Endothelial cell of umbilical vein (primary cell): Measurements from ENCODE around the gene HOXA1. TPM values are rescaled to one million over a fixed set of nuclear protein-coding genes. Genes with fewer than 3 reads are reported as not detected.

Experiments used
- BruUV-seq: library from RNA; stranded (reverse); fragments of 400-500 nt; replicated peaks from 2 replicates; lab custom pipeline; 2021; lab: Mats Ljungman, UMichigan
- CTCF ChIA-PET: fragments of 300-600, 350-600 bp; sonication (Branson Sonifier 250); formaldehyde crosslinking; loops from one replicate; lab custom pipeline; 2021; ENCODE audit warnings: antibody characterized with exemption, inconsistent platforms; lab: Charles Lee
- POLR2A ChIA-PET: fragments of 300-600, 350-600 bp; sonication (Branson Sonifier 250); formaldehyde crosslinking; loops from one replicate; lab custom pipeline; 2021; ENCODE audit warnings: antibody characterized with exemption, inconsistent platforms; lab: Charles Lee
- DNase-seq: peaks from one replicate; pipeline ENCODE4 v3.0.0-alpha.2; 2011; ENCODE audit warnings: low read depth, low spot score
- FAIRE-seq: peaks from 2 replicates; lab custom pipeline; 2011; peaks lifted over from hg19 to GRCh38; lab: Jason Lieb, UNC
- H2AFZ ChIP-seq: 2 replicates; pipeline ENCODE4 v1.6.0; 2012; ENCODE audit warnings: low read depth, low read length, control low read depth, inconsistent platforms
- H3K27ac ChIP-seq: 2 replicates; pipeline ENCODE4 v1.5.1; 2011; ENCODE audit warnings: low read depth, mild to moderate bottlenecking, control low read depth, low read length, moderate library complexity; ENCODE audit not compliant: insufficient read depth
- H3K27me3 ChIP-seq, 2 experiments: 2 replicates each; pipeline versions ENCODE4 v1.6.0 to v1.6.1; 2011; ENCODE audit warnings: low read length in 2 of 2, mixed read lengths in 1 of 2; ENCODE audit not compliant: control insufficient read depth in 2 of 2, insufficient read depth in 2 of 2
- H3K36me3 ChIP-seq, 2 experiments: 2 replicates in 1 of 2; 3 replicates in 1 of 2; pipeline ENCODE4 v1.5.1; 2011; ENCODE audit warnings: low read length in 2 of 2, mild to moderate bottlenecking in 1 of 2, moderate library complexity in 1 of 2; ENCODE audit not compliant: control insufficient read depth in 2 of 2, insufficient read depth in 2 of 2; ENCODE audit errors: extremely low read depth in 1 of 2
- H3K4me1 ChIP-seq: 3 replicates; pipeline ENCODE4 v1.5.1; 2011; ENCODE audit warnings: mild to moderate bottlenecking, low read length; ENCODE audit not compliant: control insufficient read depth, insufficient read depth; ENCODE audit errors: extremely low read depth
- H3K4me2 ChIP-seq: 2 replicates; pipeline ENCODE4 v1.6.1; 2011; ENCODE audit warnings: low read length, control low read depth, mixed read lengths; ENCODE audit not compliant: insufficient read depth
- H3K4me3 ChIP-seq, 3 experiments: fragments of 200-600 bp in 1 of 3; sonication (generic), shearing (Covaris generic) in 1 of 3; replicated peaks in 1 of 3; 2 replicates each; pipeline ENCODE4 v1.5.1; 2011 to 2016; ENCODE audit warnings: control low read depth in 3 of 3, low read length in 3 of 3, mild to moderate bottlenecking in 2 of 3, inconsistent platforms in 1 of 3, low read depth in 1 of 3, moderate library complexity in 1 of 3; ENCODE audit not compliant: insufficient read depth in 1 of 3
- H3K79me2 ChIP-seq: 2 replicates; pipeline ENCODE4 v1.6.0; 2012; ENCODE audit warnings: low read length, inconsistent platforms; ENCODE audit not compliant: control insufficient read depth, insufficient read depth
- H3K9ac ChIP-seq: replicated peaks from 2 replicates; pipeline ENCODE3; 2011; ENCODE audit warnings: low read length, control low read depth; ENCODE audit not compliant: insufficient read depth; ENCODE audit errors: extremely low read depth
- H3K9me1 ChIP-seq: replicated peaks from 3 replicates; pipeline ENCODE4 v1.6.0; 2011; ENCODE audit warnings: mild to moderate bottlenecking, low read length; ENCODE audit not compliant: control insufficient read depth, insufficient read depth; ENCODE audit errors: extremely low read depth
- H3K9me3 ChIP-seq: replicated peaks from 2 replicates; pipeline ENCODE4 v1.5.1; 2012; ENCODE audit warnings: low read length, inconsistent platforms; ENCODE audit not compliant: control insufficient read depth, insufficient read depth
- H4K20me1 ChIP-seq: replicated peaks from 2 replicates; pipeline ENCODE3; 2011; ENCODE audit warnings: mild to moderate bottlenecking, low read length; ENCODE audit not compliant: control insufficient read depth, insufficient read depth; ENCODE audit errors: extremely low read depth
- EZH2 ChIP-seq: IDR thresholded peaks from 2 replicates; pipeline ENCODE4 v1.6.1; 2012; ENCODE audit warnings: borderline replicate concordance, low read depth, mild to moderate bottlenecking, moderate library complexity, low read length, inconsistent platforms; ENCODE audit not compliant: severe bottlenecking
- FOS ChIP-seq: IDR thresholded peaks from 2 replicates; pipeline ENCODE4 v1.6.1; 2011; ENCODE audit warnings: mild to moderate bottlenecking, low read length, moderate library complexity, borderline replicate concordance; ENCODE audit not compliant: insufficient read depth
- GATA2 ChIP-seq: IDR thresholded peaks from 2 replicates; pipeline ENCODE4 v1.7.0; 2011; ENCODE audit warnings: low read depth, mild to moderate bottlenecking, moderate library complexity, mixed read lengths, low read length; ENCODE audit not compliant: insufficient read length, insufficient read depth
- JUN ChIP-seq: IDR thresholded peaks from 2 replicates; pipeline ENCODE4 v1.6.1; 2011; ENCODE audit warnings: borderline replicate concordance, low read depth; ENCODE audit not compliant: insufficient read length, insufficient read depth
- MAX ChIP-seq: IDR thresholded peaks from 2 replicates; pipeline ENCODE4 v1.6.1; 2011; ENCODE audit not compliant: insufficient read depth, insufficient read length
- MYC ChIP-seq: IDR thresholded peaks from one replicate; pipeline ENCODE4 v1.6.1; 2011; ENCODE audit warnings: mild to moderate bottlenecking, low read depth, low read length
- POLR2A ChIP-seq: IDR thresholded peaks from 2 replicates; pipeline ENCODE4 v1.6.1; 2012; ENCODE audit warnings: low read depth, mild to moderate bottlenecking, control low read depth, low read length
- POLR2AphosphoS5 ChIP-seq: IDR thresholded peaks from 2 replicates; pipeline ENCODE4 v1.6.1; 2012; ENCODE audit warnings: low read depth, mild to moderate bottlenecking, control low read depth, low read length, moderate library complexity; ENCODE audit not compliant: insufficient read depth
- dilution Hi-C: fragments of 300-500 bp; cut with MboI; formaldehyde crosslinking; loops from one replicate; pipeline ENCODE4 v1.15.0; 2019; ENCODE audit warnings: low sequenced_read_pairs; ENCODE audit not compliant: extremely low pct_ligation_motif_present
- intact Hi-C: fragments of 100-400 bp; cut with micrococcal nuclease; formaldehyde crosslinking; loops from one replicate; pipeline ENCODE4 v1.10.0; 2022
- polyA plus RNA-seq, 4 experiments: library from polyadenylated mRNA; depleted of rRNA in 3 of 4; stranded (reverse) in 3 of 4; unstranded in 1 of 4; fragments of >200 nt; gene quantifications; 2 replicates each; pipeline versions ENCODE4 v1.2.1 to v1.2.3, GENCODE V29; 2011 to 2012; ENCODE audit warnings: missing spikeins in 1 of 4
- total RNA-seq: library from RNA; stranded (reverse); gene quantifications from 2 replicates; pipeline ENCODE4 v1.2.3, GENCODE V29; 2021
- TF ChIP-seq, protein P1 (sequence below), 2 donors: IDR thresholded peaks; 1 replicate in 1 of 2; 2 replicates in 1 of 2; pipeline ENCODE4 v1.5.1; 2011; ENCODE audit warnings: low read length in 2 of 2, mild to moderate bottlenecking in 2 of 2, moderate library complexity in 2 of 2, control low read depth in 1 of 2, inconsistent platforms in 1 of 2, low read depth in 1 of 2; ENCODE audit not compliant: insufficient read depth in 1 of 2; ENCODE audit errors: extremely low read depth in 1 of 2

HOXA1 gene
- total and polyA plus RNA-seq, 2 donors (not counting 3 experiments of a cell fraction or from before 2014, with no cell fraction given) = 1.2 to 2.4 TPM

DNA sequence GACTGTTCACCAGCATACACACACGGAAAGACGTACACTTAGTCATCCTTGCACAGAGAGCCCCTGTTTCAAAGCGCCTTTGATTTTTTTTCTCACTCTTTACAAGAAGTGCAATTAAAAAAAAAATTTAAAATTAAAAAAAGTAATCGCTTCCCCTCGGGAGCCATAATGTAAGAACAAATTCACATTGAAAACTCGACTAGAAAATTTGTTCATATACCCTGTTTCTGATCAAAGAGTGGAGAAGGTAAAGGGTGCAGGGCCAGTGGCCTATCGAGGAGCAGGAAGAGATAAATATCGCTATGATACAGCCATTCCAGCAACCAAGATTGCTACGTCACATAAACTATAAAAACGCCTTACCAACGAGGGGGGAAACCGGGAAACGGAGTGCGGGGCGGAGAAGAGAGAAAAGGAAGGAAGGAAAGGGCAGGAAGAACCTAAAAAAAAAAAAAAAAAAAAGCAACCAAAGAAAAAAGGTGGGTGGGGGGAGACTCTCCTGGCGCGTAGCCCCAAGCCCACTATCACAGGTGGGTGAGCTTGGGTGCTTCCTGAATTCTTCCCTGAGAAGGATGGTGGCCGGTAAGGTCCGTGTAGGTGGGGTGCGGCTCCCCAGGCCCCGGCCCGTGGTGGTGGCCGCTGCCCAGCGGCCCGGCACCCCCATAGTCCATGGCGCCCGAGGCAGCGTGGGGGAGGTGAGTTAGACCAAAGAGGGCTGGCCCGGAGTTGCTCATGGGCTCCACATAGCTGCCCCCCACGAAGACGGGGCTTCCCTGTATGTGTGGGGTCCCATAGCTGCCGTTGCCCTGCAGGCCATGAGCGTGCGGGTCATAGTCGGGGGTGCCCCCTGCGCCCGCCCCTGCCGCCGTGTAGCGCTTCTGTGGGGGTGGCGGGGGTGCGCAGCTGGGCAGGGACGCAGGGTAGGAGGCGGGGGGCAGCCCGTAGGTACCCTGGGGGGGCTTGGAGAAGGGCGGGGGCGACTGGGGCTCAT is 11.9 kb upstream of the HOXA1 start:
- BruUV-seq = no TSS peak
- CTCF ChIA-PET = interaction anchor here (1.4 to 5.4 kb wide), 7 partner anchors 9 to 253 kb away, joined by 4 to 70 read pairs (median 12); partner anchors contain the start of genes HOXA1 and HOXA4
- dilution Hi-C loops = no loop called here

GRCh38 chr7:27106901-27107240 is 11.1 kb upstream of the HOXA1 start:
- H3K27ac ChIP-seq = peak overlapping the region; percentile 88
- H3K9ac ChIP-seq = peak overlapping the region; percentile 69
- H3K4me2 ChIP-seq = peak overlapping the region; percentile 73
- H3K9me3 ChIP-seq = no peaks in the 10 kb centered on the region
- BruUV-seq = no TSS peak
- H3K9me1 ChIP-seq = no peaks in the 10 kb centered on the region
- ChIA-PET CTCF (interaction anchor here (0.6 to 5.4 kb wide), 5 partner anchors 8 to 252 kb away, joined by 3 to 70 read pairs (median 12); partner anchors contain the start of gene HOXA1), POLR2A (interaction anchor here (1.2 to 1.5 kb wide), 4 partner anchors 11 to 73 kb away, joined by 3 to 5 read pairs (median 4); partner anchors contain the start of gene HOXA4)
- peaks cover 0 to 5% of the 10 kb centered on the region in 2 experiments for H3K36me3 ChIP-seq
- dilution Hi-C loops (no loop called here), intact Hi-C loops (loop anchor here (1.0 to 5.0 kb wide), 2 partner anchors 8 to 905 kb away; partner anchors contain the start of genes CBX3 and HNRNPA2B1)
- FAIRE-seq (no peak), DNase-seq (no peak)
- H3K27me3 ChIP-seq = no peaks in the 10 kb centered on the region
- no peaks in the 10 kb centered on the region for H4K20me1 ChIP-seq
- H3K4me1 ChIP-seq = peaks cover 95% of the 10 kb centered on the region
- peak overlapping the region; percentile 6 to 32 (median 32) for H3K4me3 ChIP-seq
- H3K79me2 ChIP-seq = peaks cover 77% of the 10 kb centered on the region
- TF ChIP-seq JUN = no peak
- TF ChIP-seq, protein P1, sequence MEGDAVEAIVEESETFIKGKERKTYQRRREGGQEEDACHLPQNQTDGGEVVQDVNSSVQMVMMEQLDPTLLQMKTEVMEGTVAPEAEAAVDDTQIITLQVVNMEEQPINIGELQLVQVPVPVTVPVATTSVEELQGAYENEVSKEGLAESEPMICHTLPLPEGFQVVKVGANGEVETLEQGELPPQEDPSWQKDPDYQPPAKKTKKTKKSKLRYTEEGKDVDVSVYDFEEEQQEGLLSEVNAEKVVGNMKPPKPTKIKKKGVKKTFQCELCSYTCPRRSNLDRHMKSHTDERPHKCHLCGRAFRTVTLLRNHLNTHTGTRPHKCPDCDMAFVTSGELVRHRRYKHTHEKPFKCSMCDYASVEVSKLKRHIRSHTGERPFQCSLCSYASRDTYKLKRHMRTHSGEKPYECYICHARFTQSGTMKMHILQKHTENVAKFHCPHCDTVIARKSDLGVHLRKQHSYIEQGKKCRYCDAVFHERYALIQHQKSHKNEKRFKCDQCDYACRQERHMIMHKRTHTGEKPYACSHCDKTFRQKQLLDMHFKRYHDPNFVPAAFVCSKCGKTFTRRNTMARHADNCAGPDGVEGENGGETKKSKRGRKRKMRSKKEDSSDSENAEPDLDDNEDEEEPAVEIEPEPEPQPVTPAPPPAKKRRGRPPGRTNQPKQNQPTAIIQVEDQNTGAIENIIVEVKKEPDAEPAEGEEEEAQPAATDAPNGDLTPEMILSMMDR (IDR thresholded peaks at IDR 0.05; ENCODE audit: extremely low read depth in 1 of 2, insufficient read depth in 1 of 2, low read depth in 1 of 2, low read length in 2 of 2) = no peak
- no peak for TF ChIP-seq EZH2
- no peak for TF ChIP-seq MYC
- no peak for TF ChIP-seq FOS
- TF ChIP-seq MAX = no peak
- TF ChIP-seq POLR2AphosphoS5 = peak; percentile 4
- TF ChIP-seq POLR2A = no peak
- H2AFZ ChIP-seq = no peak overlapping the region

More for the DNA sequence above, 11.9 kb upstream of the HOXA1 start:
- POLR2A ChIA-PET = interaction anchor here (1.4 kb wide), 1 partner anchor 13 kb away, joined by 3 read pairs; no protein-coding TSS in a partner anchor
- Histone ChIP-seq H2AFZ (no peak overlapping the region), H3K9me1 (no peaks in the 10 kb centered on the region), H3K36me3 (peaks cover 0 to 5% of the 10 kb centered on the region in 2 experiments), H3K4me2 (peak overlapping the region; percentile 73), H3K27ac (peak overlapping the region; percentile 88), H3K79me2 (peaks cover 77% of the 10 kb centered on the region), H3K4me1 (peaks cover 96% of the 10 kb centered on the region), H3K9ac (peak overlapping the region; percentile 69), H3K9me3 (no peaks in the 10 kb centered on the region), H3K27me3 (no peaks in the 10 kb centered on the region), H4K20me1 (no peaks in the 10 kb centered on the region), H3K4me3 (peak overlapping the region in 2 of 3 experiments; percentile 13 to 32)
- intact Hi-C loops = loop anchor here (5.0 kb wide), 1 partner anchor 905 kb away; the partner anchor contains the start of genes CBX3 and HNRNPA2B1
- DNase-seq (peak; percentile 66), FAIRE-seq (peak; percentile 49)
- TF ChIP-seq MAX = no peak
- peak; percentile 86 for TF ChIP-seq GATA2
- peak; percentile 4 for TF ChIP-seq POLR2A
- TF ChIP-seq FOS = peak; percentile 36
